Activated naive CD4-positive, alpha-beta T cell treated with anti-CD3 and anti-CD28 coated beads for 36 hours (primary cell): ENCODE measurements around the gene GPR132. TPM values are rescaled to one million over a fixed set of nuclear protein-coding genes. Genes with fewer than 3 reads are reported as not detected.
A peak's percentile ranks its signal among the peaks of the same experiment; 100 is the strongest.
"Not testable (repeated sequence)": the region's sequence is repeated elsewhere in the genome, so short reads cannot be mapped to it uniquely, and the experiment has no call there.

ENCODE experiments used
- CTCF ChIA-PET: fragments of 350-600 bp; sonication (Branson Sonifier 250); formaldehyde crosslinking; loops from one replicate; lab custom pipeline; 2021; ENCODE audit warnings: antibody characterized with exemption; lab: Charles Lee
- DNase-seq: peaks from one replicate; pipeline ENCODE4 v3.0.0-alpha.2; 2020
- H3K27ac Mint-ChIP-seq: one replicate; pipeline ENCODE4 v1.8.0; 2021; ENCODE audit warnings: mild to moderate bottlenecking, mixed read lengths
- H3K27me3 Mint-ChIP-seq: one replicate; pipeline ENCODE4 v1.8.0; 2021; ENCODE audit warnings: low read depth, mixed read lengths
- H3K36me3 Mint-ChIP-seq: one replicate; pipeline ENCODE4 v1.8.0; 2021; ENCODE audit warnings: low read depth, mixed read lengths
- H3K4me1 Mint-ChIP-seq: one replicate; pipeline ENCODE4 v1.8.0; 2021; ENCODE audit warnings: low read depth, mixed read lengths
- H3K4me3 Mint-ChIP-seq: one replicate; pipeline ENCODE4 v1.8.0; 2021; ENCODE audit warnings: mild to moderate bottlenecking, moderate library complexity, mixed read lengths
- H3K9me3 Mint-ChIP-seq: one replicate; pipeline ENCODE4 v1.8.0; 2021; ENCODE audit warnings: mixed read lengths
- intact Hi-C: fragments of 100-400 bp; cut with micrococcal nuclease; formaldehyde crosslinking; loops from one replicate; pipeline ENCODE4 v1.15.1; 2023
- total RNA-seq, 2 experiments: library from RNA; stranded (reverse); gene quantifications; one replicate each; pipeline ENCODE4 v1.2.3, GENCODE V29; 2021

Gene GPR132
- total RNA-seq = 10 to 100 TPM; 11.3 to 15.3 TPM

- Mint-ChIP-seq H3K4me1 (peaks cover 81% of the 10 kb centered on the region), H3K36me3 (peaks cover 11% of the 10 kb centered on the region), H3K27ac (peak within 1 kb of the TSS; percentile 96), H3K4me3 (peak within 1 kb of the TSS; percentile 84), H3K9me3 (no peaks in the 10 kb centered on the region), H3K27me3 (no peaks in the 10 kb centered on the region)
- DNase-seq = peak; percentile 97
- CTCF ChIA-PET = interaction anchor here (0.6 to 3.0 kb wide), 6 partner anchors 10 to 446 kb away, joined by 3 to 11 read pairs (median 4); no protein-coding TSS in a partner anchor
- intact Hi-C loops = loop anchor here (1.0 to 10.0 kb wide), 4 partner anchors 22 to 425 kb away; partner anchors contain the start of genes CDCA4, SIVA1 and TEDC1
These were observed at the start of gene GPR132 for GRCh38 chr14:105065280-105066228. Gene GPR132 (minus strand): TSS chr14:105065430. CDS start chr14:105055420, 10,010 bp downstream.

DNA sequence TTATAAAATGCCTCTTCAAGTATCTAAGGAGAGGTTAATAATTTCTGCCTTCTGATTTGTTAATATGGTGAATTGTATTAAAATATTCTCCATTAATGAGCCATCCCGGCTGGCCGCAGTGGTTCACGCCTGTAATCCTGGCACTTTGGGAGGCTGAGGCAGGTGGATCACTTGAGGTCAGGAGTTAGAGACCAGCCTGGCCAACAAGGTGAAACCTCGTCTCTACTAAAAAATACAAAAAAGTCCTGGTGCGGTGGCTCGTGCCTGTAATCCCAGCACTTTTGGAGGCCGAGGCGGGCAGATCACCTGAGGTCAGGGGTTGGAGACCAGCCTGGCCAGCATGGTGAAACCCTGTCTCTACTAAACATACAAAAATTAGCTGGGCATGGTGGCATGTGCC, 44.0 kb upstream of the GPR132 start:
- intact Hi-C loops, H3K4me1 Mint-ChIP-seq, DNase-seq, H3K9me3 Mint-ChIP-seq, H3K4me3 Mint-ChIP-seq, H3K36me3 Mint-ChIP-seq, H3K27ac Mint-ChIP-seq, CTCF ChIA-PET: not testable (repeated sequence)
- peaks cover 15% of the 10 kb centered on the region for H3K27me3 Mint-ChIP-seq

- Mint-ChIP-seq H3K27ac (no peak overlapping the region), H3K4me3 (no peak overlapping the region), H3K27me3 (peaks cover 19% of the 10 kb centered on the region), H3K9me3 (no peaks in the 10 kb centered on the region), H3K4me1 (peaks cover 5% of the 10 kb centered on the region), H3K36me3 (no peaks in the 10 kb centered on the region)
- DNase-seq = no peak
- CTCF ChIA-PET = interaction anchor here (2.0 kb wide), 1 partner anchor 18 kb away, joined by 6 read pairs; no protein-coding TSS in a partner anchor
- intact Hi-C loops = no loop called here
These were observed 43.3 kb upstream of the GPR132 start for GRCh38 chr14:105108516-105108864.

- Mint-ChIP-seq H3K27me3 (peaks cover 22% of the 10 kb centered on the region), H3K4me3 (no peak overlapping the region), H3K4me1 (peaks cover 6% of the 10 kb centered on the region), H3K9me3 (no peaks in the 10 kb centered on the region), H3K27ac (no peak overlapping the region), H3K36me3 (no peaks in the 10 kb centered on the region)
- CTCF ChIA-PET = interaction anchor here (2.0 kb wide), 1 partner anchor 18 kb away, joined by 6 read pairs; no protein-coding TSS in a partner anchor
- DNase-seq = no peak
- intact Hi-C loops = no loop called here
These were observed 42.7 kb upstream of the GPR132 start for GRCh38 chr14:105107781-105108515.

DNA sequence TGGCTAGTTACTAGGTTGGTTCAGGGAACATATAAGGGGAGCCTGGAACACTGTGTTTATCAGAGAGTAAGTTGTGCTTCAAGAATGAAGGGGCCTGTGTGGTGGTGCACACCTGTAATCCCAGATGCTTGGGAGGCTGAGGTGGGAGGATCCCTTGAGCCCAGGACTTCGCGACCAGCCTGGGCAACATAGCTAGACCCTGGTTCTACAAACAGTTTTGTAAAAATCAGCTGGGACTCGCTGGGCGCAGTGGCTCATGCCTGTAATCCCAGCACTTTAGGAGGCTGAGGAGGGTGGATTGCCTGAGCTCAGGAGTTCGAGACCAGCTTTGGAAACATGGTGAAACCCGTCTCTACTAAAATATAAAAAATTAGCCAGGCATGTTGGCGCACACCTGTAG, 42.1 kb upstream of the GPR132 start:
- DNase-seq = no peak
- Mint-ChIP-seq H3K27me3 (peaks cover 24% of the 10 kb centered on the region), H3K27ac (no peak overlapping the region), H3K4me1 (peaks cover 6% of the 10 kb centered on the region), H3K9me3 (no peaks in the 10 kb centered on the region), H3K36me3 (no peaks in the 10 kb centered on the region), H3K4me3 (no peak overlapping the region)
- CTCF ChIA-PET = interaction anchor here (2.0 kb wide), 1 partner anchor 17 kb away, joined by 6 read pairs; no protein-coding TSS in a partner anchor
- intact Hi-C loops = no loop called here

DNA sequence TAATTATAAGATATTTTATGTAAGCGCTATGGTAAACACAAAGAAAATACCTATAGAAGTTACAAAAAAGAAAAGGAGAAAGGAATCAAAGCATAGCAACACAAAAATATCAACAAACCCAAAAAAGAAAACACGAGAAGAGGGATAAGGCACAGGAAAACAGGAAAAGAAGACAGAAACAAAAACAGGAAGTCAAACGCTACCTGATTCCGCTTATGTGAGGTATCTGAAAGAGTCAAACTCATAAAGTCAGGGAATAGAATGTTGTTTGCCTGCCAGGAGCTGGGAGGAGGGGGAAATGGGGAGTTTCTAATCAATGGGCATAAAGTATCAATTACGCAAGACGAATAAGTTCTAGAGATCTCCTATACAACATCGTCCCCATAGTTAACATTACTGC, 39.9 kb upstream of the GPR132 start:
- no peak for DNase-seq
- peaks cover 6% of the 10 kb centered on the region for H3K4me1 Mint-ChIP-seq
- no peaks in the 10 kb centered on the region for H3K9me3 Mint-ChIP-seq
- H3K27ac Mint-ChIP-seq = no peak overlapping the region
- no peak overlapping the region for H3K4me3 Mint-ChIP-seq
- peaks cover 28% of the 10 kb centered on the region for H3K27me3 Mint-ChIP-seq
- H3K36me3 Mint-ChIP-seq = no peaks in the 10 kb centered on the region
- CTCF ChIA-PET = interaction anchor here (0.6 kb wide), 1 partner anchor 200 kb away, joined by 4 read pairs; no protein-coding TSS in a partner anchor
- intact Hi-C loops = no loop called here

DNA sequence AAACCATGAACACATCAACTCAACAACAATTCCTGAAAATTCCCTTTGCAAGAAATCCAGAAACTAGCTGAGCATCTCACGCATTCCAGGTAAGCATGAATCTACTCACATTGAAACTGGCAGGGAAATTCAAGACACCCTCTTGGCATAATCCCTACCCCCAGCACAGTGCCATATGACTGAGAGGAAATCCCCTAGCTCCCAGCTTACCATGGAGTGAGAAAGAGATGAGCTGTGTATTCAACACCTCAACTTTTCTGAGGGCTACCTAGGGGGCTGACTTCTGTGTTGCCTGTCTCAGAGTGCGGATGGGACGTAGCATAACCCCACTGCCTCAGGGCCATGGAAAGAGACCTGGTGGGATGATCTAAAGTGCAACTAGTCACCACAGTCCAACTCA, 37.7 kb upstream of the GPR132 start:
- Mint-ChIP-seq H3K4me3 (no peak overlapping the region), H3K27ac (no peak overlapping the region), H3K27me3 (peaks cover 26% of the 10 kb centered on the region), H3K9me3 (peaks cover 2% of the 10 kb centered on the region), H3K4me1 (peaks cover 6% of the 10 kb centered on the region), H3K36me3 (no peaks in the 10 kb centered on the region)
- intact Hi-C loops = no loop called here
- DNase-seq = no peak
- CTCF ChIA-PET = interaction anchor here (1.1 to 1.2 kb wide), 2 partner anchors 9 to 79 kb away, joined by 4 to 5 read pairs; no protein-coding TSS in a partner anchor

DNA sequence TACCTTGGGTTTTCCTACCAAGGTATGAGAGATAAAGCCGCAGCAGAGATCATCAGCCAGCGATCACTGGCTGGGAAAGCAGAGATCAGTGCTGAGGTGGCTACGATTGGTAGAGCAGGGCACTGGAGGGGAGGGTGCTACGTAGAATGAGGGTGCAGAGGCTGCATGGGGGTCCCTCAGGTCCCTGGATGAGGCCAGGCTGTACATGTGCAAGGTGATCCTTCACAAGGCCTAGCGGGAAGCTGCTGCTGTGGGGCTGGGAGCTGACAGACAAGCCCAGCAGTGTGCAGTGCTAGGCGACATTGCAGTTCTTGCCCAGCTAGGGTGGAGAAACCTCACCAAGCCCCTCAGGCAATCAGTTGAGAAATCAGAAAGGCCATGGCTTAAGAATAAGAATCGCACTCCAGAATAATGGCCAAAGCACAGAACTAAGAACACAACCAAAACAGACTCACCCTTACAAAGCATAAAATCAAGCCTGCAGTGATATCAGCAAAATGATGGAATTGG, 37.2 kb upstream of the GPR132 start:
- intact Hi-C loops = no loop called here
- no peak for DNase-seq
- no peak overlapping the region for H3K27ac Mint-ChIP-seq
- H3K4me3 Mint-ChIP-seq = no peak overlapping the region
- H3K36me3 Mint-ChIP-seq = no peaks in the 10 kb centered on the region
- peaks cover 6% of the 10 kb centered on the region for H3K4me1 Mint-ChIP-seq
- H3K27me3 Mint-ChIP-seq = peaks cover 26% of the 10 kb centered on the region
- H3K9me3 Mint-ChIP-seq = peaks cover 2% of the 10 kb centered on the region
- CTCF ChIA-PET = interaction anchor here (0.6 to 1.2 kb wide), 2 partner anchors 8 to 28 kb away, joined by 3 to 5 read pairs; no protein-coding TSS in a partner anchor

DNA sequence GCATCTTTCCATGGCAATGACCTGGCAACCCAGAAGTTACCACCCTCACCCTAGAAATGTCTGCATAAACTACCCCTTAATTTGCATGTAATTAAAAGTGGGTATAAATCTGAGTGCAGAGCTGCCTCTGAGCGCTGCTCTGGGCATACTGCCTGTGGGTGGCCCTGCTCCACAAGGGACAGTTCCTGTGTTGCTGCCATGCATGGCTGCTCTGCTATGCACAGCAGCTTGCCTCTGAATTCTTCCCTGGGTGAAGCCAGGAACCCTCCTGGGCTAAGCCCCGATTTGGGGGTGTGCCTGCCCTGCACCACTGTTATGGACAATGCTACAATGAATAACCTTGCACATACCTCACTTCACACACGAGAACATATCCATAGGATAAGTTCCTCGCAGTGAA, 35.7 kb upstream of the GPR132 start:
- Mint-ChIP-seq H3K27me3 (peaks cover 20% of the 10 kb centered on the region), H3K9me3 (peaks cover 2% of the 10 kb centered on the region), H3K36me3 (no peaks in the 10 kb centered on the region), H3K4me1 (peaks cover 6% of the 10 kb centered on the region), H3K27ac (no peak overlapping the region), H3K4me3 (no peak overlapping the region)
- CTCF ChIA-PET = no interaction called here
- intact Hi-C loops = no loop called here
- no peak for DNase-seq

DNA sequence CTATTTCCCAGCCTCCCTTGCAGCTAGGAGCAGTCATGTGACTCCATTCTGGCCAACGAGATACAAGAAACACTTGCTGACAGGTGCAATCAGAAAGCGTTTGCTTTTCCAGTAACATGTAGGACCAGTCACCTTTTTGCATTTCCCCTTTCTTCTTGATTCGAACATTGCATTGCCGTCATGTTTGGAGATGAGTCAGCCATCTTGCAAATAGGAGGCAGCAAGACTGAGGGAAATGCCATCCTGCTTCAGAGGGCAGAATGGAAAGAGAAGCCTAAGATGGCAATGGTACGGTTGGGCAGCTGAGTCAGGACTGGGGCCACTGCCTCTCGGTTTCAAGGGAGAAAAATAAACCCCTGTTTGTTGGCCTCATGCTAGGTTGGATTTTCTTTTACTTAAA, 34.5 kb upstream of the GPR132 start:
- peak; percentile 23 for DNase-seq
- Mint-ChIP-seq H3K4me1 (peaks cover 2% of the 10 kb centered on the region), H3K9me3 (peaks cover 2% of the 10 kb centered on the region), H3K27ac (no peak overlapping the region), H3K4me3 (no peak overlapping the region), H3K27me3 (peaks cover 15% of the 10 kb centered on the region), H3K36me3 (no peaks in the 10 kb centered on the region)
- CTCF ChIA-PET = no interaction called here
- intact Hi-C loops = no loop called here

GRCh38 chr14:105098316-105098715, 33.1 kb upstream of the GPR132 start:
- H3K9me3 Mint-ChIP-seq = peaks cover 2% of the 10 kb centered on the region
- peaks cover 8% of the 10 kb centered on the region for H3K4me1 Mint-ChIP-seq
- no peak overlapping the region for H3K27ac Mint-ChIP-seq
- H3K4me3 Mint-ChIP-seq = no peak overlapping the region
- no peaks in the 10 kb centered on the region for H3K36me3 Mint-ChIP-seq
- intact Hi-C loops = no loop called here
- CTCF ChIA-PET = no interaction called here
- H3K27me3 Mint-ChIP-seq = peaks cover 10% of the 10 kb centered on the region
- DNase-seq = no peak

DNA sequence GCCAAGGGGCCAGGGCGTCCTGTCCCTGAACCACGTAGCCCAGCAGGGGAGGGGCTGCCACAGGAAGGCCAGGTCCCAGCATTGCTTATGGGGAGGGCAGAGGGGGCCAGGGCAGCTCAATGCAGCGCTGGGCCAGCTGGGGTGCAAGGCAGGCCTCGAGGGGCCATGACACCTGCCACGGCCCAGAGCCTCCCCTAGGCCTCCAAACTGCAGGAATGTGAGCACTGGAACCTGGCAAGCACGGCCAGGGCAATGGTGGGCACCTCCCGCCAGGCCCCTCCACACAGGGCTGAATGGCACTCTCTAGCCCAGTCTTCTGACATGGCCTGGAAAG, 32.5 kb upstream of the GPR132 start:
- H3K4me1 Mint-ChIP-seq = peaks cover 7% of the 10 kb centered on the region
- CTCF ChIA-PET = no interaction called here
- intact Hi-C loops = no loop called here
- peaks cover 2% of the 10 kb centered on the region for H3K9me3 Mint-ChIP-seq
- DNase-seq = no peak
- H3K36me3 Mint-ChIP-seq = no peaks in the 10 kb centered on the region
- H3K27me3 Mint-ChIP-seq = peaks cover 7% of the 10 kb centered on the region
- no peak overlapping the region for H3K27ac Mint-ChIP-seq
- H3K4me3 Mint-ChIP-seq = no peak overlapping the region
